Activated CD8-positive, alpha-beta memory T cell treated with anti-CD3 and anti-CD28 coated beads, Interleukin-2, amount 50 U/mL, for 1 hour (primary cell): ENCODE data around the gene SHE.
"Not testable (repeated sequence)": the region's sequence is repeated elsewhere in the genome, so short reads cannot be mapped to it uniquely, and the experiment has no call there.

Source experiments
- DNase-seq: peaks from one replicate; pipeline ENCODE4 v3.0.0-alpha.2; 2020; ENCODE audit errors: extremely low read depth

Gene SHE

DNA sequence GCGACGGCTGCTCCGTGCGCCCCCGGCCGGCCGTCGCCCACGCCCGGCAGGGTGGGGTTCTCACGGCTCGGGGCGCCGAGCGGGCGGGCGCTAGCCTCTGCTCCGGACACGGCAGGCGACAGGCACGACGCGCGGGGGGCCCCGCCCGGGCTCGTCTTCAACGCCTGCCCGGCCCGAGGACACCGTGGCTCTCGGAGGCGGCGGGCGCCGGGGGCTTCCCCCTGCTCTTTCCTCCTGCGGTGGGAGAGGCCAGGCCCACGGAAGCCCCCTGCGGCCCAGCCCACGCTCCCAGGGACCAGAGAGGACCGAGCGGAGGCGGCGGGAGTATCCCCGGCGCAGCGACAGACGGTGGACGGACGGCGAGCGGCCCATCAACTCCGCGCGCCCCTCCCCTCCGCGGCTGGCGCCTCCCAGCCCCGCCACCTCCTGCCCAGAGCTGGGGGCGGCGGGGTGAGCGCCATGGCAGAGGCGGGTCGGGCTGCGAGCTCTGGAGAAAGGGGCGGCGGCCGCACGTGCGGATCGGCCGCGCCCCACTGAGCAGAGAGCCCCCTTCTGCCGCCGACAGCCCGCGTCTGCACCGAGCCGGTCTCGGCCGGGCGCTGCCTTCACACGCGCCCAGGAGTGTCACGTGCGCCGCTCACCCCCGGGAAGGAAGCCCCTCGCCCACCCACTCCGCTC, at the start of gene SHE, which contains the start of gene TDRD10:
SHE (minus strand) TSS at position 347 of the 678 bp plus-strand sequence. CDS start 386 bp downstream, outside the sequence.
TDRD10 (plus strand) TSS at position 154 of the 678 bp plus-strand sequence. CDS start 4,685 bp downstream, outside the sequence.
- DNase-seq = no peak

DNA sequence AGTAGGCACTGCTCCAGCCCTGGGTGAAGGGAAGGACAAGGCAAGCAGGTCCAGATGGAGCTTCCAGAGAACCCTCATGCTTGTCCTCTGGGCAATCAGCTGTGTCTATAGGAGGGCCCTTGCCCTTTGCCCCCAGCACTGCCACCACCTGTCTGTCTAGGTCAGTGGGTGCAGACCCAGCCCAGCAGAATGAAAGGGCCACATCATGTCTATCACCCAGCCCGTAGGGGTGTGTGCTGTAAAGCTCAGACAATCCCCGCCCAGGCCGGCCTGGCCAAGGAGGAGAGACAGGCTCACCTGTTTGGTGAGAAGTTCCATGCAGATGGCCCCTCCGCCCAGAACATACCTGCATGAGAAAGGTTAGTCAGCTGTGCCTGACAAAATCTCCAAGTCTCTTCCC, 49.3 kb upstream of the SHE start:
- no peak for DNase-seq

DNA sequence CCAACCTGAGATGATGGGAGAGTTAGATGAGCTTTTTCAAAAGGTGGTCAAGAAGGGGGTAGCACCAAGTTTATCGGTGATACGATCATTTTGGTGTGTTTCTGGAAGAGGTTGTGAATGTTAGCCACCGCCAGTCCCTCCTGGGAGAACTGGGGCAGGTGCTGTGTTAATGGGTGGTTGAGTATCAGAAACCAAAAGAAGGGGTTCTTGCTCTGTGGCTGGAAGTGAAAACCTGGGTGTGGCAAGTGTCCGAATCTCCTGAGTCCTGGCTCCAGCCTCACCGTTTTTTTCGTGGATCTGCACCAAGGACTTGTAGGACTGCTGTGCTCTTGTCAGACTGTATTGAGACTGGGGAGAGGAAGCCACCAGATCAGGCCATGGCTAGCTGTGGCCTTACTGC, 48.4 kb upstream of the SHE start:
- no peak for DNase-seq

DNA sequence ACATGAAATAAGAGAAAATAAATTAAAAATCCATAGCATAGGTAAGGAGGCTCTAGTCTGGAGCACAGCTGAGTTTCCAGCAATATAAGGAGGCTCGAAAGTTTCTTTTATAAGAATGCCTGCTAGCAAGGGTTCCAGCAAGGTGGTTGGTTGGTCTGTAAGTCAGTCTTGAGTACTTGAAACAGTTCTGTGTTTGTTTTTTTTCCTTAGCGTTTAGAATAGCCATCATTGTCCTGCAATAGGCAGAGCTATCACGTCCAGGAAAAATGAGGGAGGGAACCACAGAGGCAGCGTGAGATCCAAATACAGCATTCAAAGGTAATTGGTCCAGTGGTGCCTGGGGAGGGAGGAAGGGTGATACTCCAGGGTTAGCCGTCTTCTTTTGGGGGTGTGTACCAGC, 47.9 kb upstream of the SHE start:
- no peak for DNase-seq

DNA sequence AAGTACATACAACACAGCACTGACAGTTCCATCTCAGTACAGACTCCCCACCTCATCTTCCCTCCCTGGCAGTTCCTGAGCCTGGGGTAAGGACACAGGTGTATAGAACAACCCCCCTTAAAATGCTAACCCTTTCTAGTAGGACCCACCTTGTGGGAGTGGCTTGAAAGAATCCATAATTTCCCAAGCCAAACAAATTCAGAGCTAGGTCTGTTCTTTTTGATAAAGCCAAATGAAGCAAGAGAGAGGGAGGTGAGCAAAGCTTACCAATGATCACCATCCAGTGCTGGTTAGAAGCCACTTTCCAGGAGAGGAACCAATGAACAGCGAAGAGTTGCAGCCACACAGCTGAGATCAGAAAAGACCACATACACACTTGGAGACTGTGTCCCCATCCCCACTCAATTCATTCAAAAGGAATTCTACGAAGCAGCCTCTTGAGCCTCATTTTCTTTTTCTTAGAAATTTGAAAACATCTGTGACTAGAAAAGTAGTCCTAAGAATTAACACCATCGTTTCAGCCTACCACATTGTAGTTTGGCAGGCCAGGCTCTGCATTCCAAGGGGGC, 47.1 kb upstream of the SHE start:
- DNase-seq = no peak

DNA sequence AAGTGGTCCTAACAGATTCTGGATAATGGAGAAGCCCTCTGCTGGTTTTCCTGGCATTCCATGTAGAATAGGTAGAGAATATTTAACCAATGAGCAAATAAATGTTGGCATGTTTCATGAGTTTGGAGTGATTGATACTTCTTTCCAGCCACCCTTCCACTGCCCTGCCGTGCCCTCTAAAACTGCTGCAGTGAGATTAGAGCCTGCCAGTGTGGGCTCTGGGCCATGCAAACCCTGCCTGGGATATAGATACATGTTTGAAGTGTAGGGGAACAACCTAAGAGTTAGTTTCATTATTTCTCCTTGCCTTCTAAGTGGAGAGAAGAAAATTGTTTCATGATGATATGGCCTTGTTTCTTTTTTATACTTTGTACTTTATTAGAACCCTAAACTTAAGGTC, 45.8 kb upstream of the SHE start:
- DNase-seq = no peak

DNA sequence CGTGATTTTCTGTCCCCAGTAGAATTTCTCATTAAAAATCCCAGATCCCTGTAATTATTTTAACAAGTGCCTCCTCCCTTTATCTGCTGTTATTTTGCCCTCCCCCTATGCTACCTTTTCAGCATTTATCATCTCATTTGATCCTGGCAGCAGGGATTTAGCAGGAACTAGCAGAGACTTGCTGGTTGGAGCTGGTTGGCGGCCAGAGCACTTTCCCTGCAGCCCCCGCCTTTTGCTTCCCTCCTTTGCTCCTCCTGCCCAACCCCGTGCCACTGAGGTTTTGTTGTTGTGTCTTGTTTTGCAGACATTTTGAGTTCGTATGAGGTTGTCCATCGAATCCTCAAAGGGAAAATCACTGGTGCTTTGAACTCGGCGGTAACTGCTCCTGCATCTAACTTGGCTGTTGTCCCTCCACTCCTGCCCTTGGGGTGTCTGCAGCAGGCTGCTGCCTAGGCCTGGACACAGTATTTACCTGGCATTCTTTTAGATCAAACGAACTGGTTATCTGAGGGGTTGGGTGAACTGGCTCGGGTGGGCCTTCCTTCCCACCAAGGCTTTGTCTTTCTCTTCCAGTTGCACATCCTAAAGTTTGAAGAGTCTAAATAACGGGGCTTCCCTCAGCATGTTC, 45.0 kb upstream of the SHE start:
- no peak for DNase-seq

DNA sequence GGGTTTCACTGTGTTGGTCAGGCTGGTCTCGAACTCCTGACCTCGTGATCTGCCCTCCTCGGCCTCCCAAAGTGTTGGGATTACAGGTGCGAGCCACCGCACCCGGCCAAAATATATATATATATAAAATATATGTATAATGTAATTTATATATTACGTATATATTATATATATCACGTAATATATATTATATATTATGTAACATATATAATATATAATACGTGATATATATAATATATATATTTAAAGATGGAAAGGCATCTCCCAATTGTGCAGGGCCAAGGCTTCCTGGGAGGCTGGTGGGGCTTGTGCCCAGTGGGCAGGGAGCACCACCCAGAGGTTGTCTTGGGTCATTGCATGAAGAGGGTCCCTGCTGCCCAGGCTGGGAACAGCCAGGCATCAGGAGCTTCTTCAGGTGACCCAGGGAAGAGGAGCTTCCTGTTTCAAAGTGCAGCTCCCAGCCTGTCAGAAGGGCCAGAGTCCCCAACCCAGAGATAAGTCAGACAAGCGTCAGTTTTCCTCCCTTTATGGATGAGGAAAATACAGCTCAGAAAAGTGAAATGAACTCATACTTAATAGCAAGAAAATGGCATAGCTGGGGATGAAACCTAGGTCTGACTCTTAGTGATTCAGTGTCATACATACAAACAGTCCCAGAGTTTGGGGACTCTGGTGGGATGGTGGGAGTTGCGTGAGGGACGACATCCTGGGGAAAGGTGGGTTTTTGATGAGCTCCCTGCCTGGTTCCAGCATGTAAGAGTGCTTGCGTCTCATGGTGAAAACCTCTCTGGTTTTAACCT, 44.3 kb upstream of the SHE start:
- DNase-seq = no peak

DNA sequence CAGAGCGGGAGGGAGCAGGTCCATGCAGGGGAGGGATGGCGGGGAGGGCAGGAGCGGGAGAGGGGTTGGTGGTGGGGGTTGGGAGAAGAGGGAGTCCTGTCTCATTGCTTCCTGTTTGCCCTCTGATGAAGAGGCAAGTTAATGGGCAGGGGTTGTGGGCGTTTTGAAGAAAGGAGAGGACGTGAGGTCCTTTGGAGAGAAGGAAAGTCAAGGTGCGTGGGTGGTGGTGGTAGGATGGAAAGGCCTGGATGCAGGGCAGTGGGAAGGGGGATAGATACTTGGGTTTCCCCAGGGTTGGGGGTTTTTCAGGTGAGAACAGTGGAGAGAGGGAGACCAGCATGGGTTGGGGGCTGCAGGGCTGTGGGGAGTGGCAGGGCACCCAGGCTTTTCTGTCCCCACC, 39.0 kb upstream of the SHE start:
- no peak for DNase-seq

DNA sequence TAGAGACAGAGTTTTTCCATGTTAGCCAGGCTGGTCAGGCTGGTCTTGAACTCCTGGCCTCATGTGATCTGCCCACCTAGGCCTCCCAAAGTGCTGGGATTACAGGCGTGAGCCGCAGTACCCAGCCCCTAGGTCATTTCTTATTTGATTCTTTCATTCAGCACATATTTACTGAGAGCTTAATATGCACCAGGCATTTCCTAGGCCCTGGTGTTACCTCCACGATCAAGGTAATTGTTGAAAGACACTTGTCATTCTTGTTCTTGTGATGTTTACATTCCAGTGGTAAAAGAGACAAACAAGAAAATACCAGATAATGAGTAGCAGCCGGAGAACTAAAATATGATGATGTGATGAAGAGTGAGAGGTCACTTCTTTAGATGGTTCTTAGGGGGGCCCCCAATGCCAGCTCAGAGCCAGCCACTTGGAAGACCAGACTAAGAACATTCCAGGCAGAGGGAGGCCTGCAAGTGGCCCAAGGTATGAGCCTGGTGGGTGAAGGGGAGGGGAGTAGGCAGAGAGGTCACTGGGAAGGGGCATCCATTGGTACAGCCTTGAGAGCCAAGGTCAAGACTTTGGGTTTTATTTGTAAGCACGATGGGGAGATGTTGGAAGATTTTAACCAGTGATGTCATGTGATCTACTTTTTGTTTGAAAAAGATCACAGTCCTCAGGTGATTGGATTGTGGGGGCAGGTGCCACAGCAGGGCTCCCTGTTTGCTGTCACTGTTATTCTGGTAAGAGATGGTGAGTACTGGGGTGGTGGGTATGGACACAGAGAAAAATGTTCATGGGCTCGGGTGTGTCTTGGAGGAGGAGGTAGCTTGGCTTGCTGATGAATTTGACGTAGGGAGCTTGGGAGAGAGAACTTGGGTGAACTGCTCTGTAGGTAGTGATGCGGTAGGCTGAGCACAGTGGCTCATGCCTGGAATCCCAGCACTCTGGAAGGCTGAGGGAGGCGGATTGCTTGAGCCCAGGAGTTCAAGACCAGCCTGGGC, 37.6 kb upstream of the SHE start:
- DNase-seq = no peak

DNA sequence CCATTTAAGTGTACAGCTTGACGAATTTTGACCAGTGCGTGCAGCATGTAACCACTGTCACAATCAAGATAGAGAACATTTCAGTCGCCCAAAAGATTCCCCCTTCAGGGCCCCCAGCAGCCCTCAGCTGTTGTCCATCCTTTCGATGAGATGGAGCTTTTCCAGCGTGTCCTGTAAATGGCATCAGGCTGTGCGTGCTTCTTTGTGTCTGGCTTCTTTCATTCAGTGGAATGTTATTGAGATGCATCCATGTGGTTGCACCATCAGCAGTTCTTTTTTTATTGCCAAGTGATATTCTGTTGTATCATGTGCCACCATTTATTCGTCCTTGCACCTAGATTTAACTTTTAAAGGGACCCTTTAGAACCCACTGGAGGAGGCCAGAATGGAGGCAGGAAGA, 34.4 kb upstream of the SHE start:
- DNase-seq = no peak

DNA sequence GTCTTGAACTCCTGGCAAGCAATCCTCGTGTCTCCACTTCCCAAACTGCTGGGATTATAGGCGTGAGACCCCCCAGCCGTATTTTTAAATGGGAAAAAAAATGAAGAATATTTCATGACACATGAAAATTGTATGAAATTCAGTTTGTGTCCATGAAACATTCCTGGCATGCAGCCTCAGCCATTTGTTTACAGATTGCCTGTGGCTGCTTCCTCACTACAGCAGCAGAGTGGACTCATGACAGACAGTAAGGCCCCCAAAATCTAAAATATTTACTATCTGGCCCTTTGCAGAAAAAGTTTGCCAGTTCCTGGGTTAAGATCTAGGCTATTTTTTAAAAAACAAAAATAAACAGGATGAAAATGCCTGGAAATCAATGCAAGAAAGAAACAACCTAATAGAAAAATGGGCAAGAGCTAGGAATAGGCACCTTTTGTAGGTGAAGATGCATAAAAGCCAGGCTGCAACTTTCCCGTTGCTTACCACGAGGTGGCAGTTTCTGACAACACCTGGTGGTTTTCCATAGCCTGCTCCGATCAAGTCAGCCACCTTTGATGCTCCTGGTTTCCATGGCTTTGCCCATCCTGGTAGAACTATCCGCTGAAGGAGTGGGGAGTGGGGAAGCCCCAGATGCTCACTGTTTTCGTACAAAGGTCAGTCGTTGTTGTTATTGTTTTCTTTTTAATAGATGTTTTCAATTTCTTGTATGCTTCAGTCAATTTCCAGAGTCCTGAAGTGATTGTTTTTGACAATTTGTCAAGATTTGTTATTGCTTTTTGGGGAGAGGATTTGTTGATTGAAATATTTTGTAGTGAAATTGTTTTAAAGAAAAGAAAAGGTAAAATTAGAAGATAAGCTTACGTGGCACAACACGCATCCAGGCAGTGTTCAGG, 32.0 kb upstream of the SHE start:
- no peak for DNase-seq

DNA sequence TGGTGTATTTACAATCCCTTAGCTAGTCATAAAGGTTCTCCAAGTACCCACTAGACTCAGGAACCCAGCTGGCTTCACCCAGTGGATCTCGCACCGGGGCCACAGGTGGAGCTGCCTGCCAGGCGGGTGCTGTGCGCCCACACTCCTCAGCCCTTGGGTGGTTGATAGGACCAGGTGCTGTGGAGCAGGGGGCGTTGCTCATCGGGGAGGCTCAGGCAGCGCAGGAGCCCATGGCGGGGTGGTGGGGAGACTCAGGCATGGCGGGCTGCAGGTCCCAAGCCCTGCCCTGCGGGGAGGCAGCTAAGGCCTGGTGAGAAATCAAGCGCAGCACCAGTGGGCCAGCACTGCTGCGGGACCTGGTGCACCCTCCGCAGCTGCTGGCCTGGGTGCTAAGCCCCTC, 29.7 kb upstream of the SHE start:
- DNase-seq = not testable (repeated sequence)

DNA sequence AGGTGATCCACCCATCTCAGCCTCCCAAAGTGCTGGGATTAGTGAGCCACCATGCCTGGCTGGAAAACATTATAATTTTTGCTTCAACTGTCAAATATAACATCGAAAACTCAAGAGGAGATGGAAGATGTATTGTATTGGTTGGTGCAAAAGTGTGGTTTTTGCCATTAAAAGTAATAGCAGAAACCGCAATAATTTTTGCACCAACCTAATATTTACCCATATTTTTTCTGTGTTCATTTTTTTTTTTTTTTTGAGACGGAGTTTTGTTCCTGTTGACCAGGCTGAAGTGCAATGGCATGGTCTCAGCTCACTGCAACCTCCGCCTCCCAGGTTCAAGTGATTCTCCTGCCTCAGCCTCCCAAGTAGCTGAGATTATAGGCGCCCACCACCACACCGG, 27.1 kb upstream of the SHE start:
- DNase-seq = no peak

DNA sequence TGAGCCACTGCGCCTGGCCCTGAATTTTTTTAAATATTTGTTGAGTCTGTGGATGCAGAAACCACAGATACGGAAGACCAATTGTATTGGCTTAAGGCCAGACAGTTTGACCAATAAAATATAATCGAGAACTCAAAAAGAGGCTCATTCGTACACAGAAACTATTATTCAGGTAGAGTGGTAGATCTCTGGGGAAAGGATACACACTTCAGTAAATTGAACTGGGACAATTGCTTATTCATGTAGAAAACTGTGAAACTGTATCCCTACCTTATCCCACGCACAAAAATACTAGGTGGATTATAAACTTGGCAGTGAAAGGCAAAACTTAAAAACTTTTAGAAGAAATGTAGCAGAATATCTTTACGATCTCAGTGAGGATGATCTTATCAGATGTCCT, 25.0 kb upstream of the SHE start:
- no peak for DNase-seq

DNA sequence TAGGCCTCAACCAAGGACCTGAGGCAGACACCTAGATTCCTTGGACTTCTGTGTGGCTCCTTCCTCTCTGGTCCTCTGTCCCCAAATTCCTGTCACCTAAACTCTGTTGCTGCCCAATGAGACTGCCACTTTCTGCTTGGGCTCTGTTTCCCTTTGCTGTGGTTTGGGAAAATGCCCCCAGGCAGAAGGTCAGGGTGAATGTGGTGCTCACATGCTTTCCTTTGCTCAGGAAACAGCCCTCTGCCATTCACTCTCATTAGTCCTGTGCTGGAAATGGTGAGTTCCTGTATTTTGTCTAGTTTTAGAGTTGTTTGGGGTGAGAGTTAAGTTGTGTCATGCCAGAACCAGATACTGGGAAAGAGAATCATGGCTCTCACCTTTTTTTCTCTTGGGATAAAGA, 22.7 kb upstream of the SHE start:
- no peak for DNase-seq

DNA sequence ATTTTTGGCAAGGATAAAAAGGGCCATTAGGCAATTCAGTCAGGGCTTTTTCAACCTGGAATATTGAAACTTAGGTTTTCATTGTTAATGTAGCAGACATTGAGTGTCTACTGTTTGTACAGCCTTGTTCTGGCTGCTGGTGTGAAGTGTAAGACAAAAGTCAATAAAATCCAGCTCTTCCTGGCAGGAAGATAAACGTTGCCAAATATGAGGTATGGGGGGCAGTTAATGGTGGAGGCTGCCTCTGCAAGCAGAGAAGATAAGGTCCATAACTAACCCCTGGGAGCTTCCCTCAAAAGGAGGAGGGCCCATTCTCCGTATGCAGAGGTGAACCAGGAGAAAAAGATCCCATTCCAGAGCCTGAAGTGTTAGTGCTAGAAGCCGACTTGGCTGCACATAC, 19.5 kb upstream of the SHE start:
- DNase-seq = no peak

DNA sequence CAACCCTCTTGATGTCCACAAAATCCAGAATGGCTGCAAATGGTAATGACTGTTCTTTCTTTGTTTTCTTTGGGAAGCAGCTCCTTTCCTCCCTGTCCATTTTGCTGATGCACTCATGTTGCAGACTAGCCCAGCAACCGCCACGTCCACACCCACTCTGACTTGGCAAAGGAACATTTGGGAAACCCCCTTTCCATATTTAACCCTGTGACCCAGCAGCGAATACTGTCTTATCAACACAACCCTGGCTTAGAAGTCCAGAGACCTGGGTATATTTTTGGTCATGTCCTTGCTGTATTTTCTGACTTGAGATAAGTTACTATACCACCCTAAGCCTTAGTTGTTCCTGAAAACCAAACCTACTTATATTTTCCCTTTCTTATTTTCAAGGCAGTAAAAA, 18.1 kb upstream of the SHE start:
- DNase-seq = no peak

DNA sequence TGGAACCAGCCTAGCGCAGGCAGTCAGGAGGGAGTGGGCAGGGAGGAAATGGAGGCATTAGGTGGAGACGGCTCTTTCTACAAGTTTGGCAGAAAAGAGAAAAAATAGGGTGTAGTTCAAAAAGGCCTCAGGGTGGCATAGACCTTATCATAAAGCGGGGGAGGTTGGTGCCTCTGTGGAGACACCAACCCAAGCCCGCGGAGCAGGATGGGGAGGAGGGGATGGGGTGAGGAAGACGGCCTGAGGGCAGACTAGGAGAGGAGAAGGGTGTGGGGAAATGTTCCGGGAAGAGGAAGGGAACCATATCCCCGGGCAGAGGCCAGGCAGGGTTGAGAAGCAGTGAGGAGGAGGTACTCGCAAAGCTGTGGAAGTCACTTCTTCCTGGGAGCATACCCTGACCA, 17.4 kb upstream of the SHE start:
- DNase-seq = no peak

DNA sequence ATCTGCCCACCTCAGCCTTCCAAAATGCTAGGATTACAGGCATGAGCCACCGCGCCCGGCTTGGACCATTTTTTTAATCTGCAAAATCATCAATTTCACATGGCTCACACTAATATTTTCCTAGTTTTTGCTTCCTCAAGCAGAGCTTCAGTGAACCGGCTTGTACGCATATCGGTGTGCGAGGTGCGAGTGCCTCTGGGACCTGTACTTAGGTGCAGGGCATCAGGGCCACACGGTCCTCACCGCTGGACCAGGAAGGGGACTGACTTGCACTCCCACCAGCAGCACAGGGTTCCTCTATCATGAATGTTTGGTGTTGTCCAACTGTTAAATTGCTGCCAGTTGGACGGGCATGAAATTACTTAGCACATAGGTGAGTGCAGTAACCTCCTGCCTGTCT, 15.4 kb upstream of the SHE start:
- DNase-seq = no peak
